ENCODE measurements around the gene TMEM209. TPM values are rescaled to one million over a fixed set of nuclear protein-coding genes. Genes with fewer than 3 reads are reported as not detected.

The TMEM209 gene
- total RNA-seq, 1 donor from 2014 or later: 36.1 TPM

DNA sequence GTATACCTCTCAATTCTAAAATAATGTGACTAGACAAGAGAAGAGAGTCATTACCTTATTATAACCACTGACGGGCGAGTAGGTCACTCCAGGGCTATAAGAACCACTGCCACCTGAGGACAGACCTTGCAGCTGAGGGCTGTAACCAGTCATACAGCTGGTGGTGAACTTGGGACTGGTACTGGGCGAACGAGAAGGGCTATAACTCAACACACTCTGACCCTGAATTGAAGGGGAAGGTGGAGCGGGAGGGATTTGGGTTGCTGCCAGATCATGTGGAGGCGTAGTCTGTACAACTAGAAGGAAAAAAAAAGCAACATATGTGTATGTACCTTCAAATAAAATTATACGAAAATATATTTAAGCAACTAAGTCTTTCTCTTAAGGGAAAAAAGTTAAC, 3.4 kb downstream of the TMEM209 start:
- no peak for DNase-seq (ENCODE audit: extremely low spot score, unreplicated experiment)
- Mint-ChIP-seq H3K27ac (peak overlapping the region; percentile 7), H3K4me3 (peak overlapping the region; percentile 8), H3K4me1 (ENCODE audit: unreplicated experiment) (peaks cover 21% of the 10 kb centered on the region), H3K9me3 (no peaks in the 10 kb centered on the region), H3K27me3 (no peaks in the 10 kb centered on the region), H3K36me3 (peaks cover 39% of the 10 kb centered on the region)
- TF ChIP-seq, protein P1, sequence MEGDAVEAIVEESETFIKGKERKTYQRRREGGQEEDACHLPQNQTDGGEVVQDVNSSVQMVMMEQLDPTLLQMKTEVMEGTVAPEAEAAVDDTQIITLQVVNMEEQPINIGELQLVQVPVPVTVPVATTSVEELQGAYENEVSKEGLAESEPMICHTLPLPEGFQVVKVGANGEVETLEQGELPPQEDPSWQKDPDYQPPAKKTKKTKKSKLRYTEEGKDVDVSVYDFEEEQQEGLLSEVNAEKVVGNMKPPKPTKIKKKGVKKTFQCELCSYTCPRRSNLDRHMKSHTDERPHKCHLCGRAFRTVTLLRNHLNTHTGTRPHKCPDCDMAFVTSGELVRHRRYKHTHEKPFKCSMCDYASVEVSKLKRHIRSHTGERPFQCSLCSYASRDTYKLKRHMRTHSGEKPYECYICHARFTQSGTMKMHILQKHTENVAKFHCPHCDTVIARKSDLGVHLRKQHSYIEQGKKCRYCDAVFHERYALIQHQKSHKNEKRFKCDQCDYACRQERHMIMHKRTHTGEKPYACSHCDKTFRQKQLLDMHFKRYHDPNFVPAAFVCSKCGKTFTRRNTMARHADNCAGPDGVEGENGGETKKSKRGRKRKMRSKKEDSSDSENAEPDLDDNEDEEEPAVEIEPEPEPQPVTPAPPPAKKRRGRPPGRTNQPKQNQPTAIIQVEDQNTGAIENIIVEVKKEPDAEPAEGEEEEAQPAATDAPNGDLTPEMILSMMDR (conservative IDR thresholded peaks at IDR 0.05): no peak

DNA sequence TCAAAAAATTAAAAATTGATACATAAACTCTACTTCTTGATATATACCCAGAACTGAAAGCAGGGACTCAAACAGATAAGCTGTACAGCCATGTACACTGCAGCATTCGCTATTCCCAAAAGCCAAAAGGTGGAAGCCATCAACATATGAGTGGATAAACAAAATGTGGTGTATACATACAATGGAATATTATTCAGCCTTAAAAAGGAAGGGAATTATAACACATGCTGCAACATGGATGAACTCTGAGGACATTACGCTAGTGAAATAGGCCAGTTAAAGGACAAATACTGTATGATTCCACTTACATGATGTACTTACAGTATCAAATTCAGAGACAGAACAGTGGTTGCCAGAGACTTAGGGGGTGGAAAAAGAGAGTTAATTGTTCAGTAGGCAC, 8.1 kb downstream of the TMEM209 start:
- Mint-ChIP-seq H3K4me3 (no peak overlapping the region), H3K27ac (no peak overlapping the region), H3K27me3 (no peaks in the 10 kb centered on the region), H3K36me3 (peaks cover 46% of the 10 kb centered on the region), H3K4me1 (ENCODE audit: unreplicated experiment) (peaks cover 8% of the 10 kb centered on the region), H3K9me3 (no peaks in the 10 kb centered on the region)
- DNase-seq (ENCODE audit: extremely low spot score, unreplicated experiment): no peak
- TF ChIP-seq, protein P1 (conservative IDR thresholded peaks at IDR 0.05): no peak

DNA sequence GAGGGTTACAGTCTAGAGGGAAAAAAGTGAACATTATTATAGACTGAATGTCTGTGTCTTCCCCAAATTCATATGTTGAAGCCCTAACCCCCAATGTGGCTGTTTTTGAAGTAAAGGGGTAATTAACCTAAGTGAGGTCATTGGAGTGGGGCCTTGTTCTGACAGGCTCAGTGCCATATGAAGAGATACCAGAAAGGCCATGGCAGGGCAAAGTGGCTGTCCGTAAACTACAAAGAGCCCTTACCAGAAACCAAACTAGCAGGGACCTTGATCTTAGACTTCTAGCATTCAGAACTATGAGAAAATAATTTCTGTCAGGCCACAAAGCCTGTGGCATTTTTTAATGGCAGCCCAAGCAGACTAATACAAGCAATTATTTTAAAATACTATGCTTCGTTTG, 8.7 kb downstream of the TMEM209 start:
- DNase-seq (ENCODE audit: extremely low spot score, unreplicated experiment): no peak
- TF ChIP-seq, protein P1 (conservative IDR thresholded peaks at IDR 0.05): no peak
- peaks cover 46% of the 10 kb centered on the region for H3K36me3 Mint-ChIP-seq
- no peaks in the 10 kb centered on the region for H3K9me3 Mint-ChIP-seq
- H3K4me3 Mint-ChIP-seq: no peak overlapping the region
- no peak overlapping the region for H3K27ac Mint-ChIP-seq
- H3K27me3 Mint-ChIP-seq: no peaks in the 10 kb centered on the region
- H3K4me1 Mint-ChIP-seq (ENCODE audit: unreplicated experiment): peaks cover 4% of the 10 kb centered on the region

DNA sequence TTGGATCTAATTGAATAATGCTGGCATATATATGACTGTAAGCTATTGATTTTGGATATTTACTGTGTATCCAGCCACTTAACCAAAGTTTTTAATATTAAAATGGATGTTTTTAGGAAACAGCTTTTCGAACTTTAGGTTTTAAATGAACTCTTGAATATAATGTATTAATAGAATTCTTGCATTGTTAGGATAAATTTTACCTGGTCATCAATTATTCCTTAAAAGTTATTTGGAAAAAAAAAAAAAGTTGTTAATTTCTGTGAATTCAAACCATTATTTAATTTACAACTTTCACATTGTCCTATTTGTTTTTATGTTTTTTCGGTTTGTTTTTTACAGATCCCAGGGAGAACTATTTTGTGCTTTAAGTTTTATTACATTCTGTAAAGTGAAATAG, 9.8 kb downstream of the TMEM209 start:
- no peak overlapping the region for H3K4me3 Mint-ChIP-seq
- no peaks in the 10 kb centered on the region for H3K9me3 Mint-ChIP-seq
- H3K27ac Mint-ChIP-seq: no peak overlapping the region
- no peak for DNase-seq (ENCODE audit: extremely low spot score, unreplicated experiment)
- H3K4me1 Mint-ChIP-seq (ENCODE audit: unreplicated experiment): no peaks in the 10 kb centered on the region
- TF ChIP-seq, protein P1 (conservative IDR thresholded peaks at IDR 0.05): no peak
- H3K36me3 Mint-ChIP-seq: peaks cover 46% of the 10 kb centered on the region
- no peaks in the 10 kb centered on the region for H3K27me3 Mint-ChIP-seq

DNA sequence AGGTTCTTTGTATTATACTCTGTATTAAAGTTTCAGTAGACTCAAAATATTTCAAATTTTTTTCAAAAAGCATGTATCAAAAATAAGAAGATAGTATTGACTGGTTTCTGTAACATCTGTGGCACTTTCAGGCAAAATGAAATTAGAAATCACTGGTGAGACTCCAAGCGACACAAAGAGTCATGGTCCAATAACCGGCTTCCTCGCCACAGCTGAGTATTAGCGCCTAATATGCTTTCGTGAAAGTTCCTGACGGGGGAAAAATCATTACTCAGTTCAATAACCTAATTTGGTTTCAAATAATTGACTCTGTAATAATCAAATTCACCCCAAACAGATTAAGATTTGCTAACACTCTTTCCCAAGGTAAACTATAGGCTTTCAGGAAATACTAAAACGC, 13.4 kb downstream of the TMEM209 start:
- no peaks in the 10 kb centered on the region for H3K27me3 Mint-ChIP-seq
- TF ChIP-seq, protein P1 (conservative IDR thresholded peaks at IDR 0.05): no peak
- H3K36me3 Mint-ChIP-seq: peaks cover 55% of the 10 kb centered on the region
- H3K27ac Mint-ChIP-seq: no peak overlapping the region
- peaks cover 3% of the 10 kb centered on the region for H3K4me1 Mint-ChIP-seq (ENCODE audit: unreplicated experiment)
- H3K4me3 Mint-ChIP-seq: no peak overlapping the region
- no peaks in the 10 kb centered on the region for H3K9me3 Mint-ChIP-seq
- no peak for DNase-seq (ENCODE audit: extremely low spot score, unreplicated experiment)

DNA sequence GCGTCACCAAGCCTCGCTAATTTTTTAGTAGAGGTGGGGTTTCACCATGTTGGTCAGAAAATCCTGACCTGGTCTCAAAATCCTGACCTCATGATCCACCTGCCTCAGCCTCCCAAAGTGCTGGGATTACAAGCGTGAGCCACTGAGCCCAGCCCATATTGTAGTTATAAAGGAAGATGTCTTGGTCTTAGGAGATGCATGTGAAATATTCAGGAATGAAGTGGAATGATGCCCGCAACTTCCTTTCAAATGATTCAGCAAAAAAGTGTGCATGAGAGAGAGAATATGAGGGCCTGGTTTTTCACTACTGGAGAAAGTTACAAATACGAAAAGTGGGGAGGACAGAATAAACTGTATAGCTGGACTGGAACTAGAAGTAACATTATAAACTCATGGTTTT, 15.9 kb downstream of the TMEM209 start:
- no peak for DNase-seq (ENCODE audit: extremely low spot score, unreplicated experiment)
- Mint-ChIP-seq H3K9me3 (no peaks in the 10 kb centered on the region), H3K27me3 (no peaks in the 10 kb centered on the region), H3K36me3 (peaks cover 50% of the 10 kb centered on the region), H3K4me3 (no peak overlapping the region), H3K4me1 (ENCODE audit: unreplicated experiment) (peaks cover 7% of the 10 kb centered on the region), H3K27ac (no peak overlapping the region)
- TF ChIP-seq, protein P1 (conservative IDR thresholded peaks at IDR 0.05): no peak

Measured in type B pancreatic cell (in vitro differentiated cells).